Effector memory CD8-positive, alpha-beta T cell (primary cell): ENCODE data around the gene TIAM1.

Experiments
- ATAC-seq: fragments of 150-1000 bp; cut with Tn5 transposase; replicated peaks from 2 replicates; pipeline ENCODE4 v1.10.0; 2021; ENCODE audit warnings: mild to moderate bottlenecking, moderate library complexity
- DNase-seq, 3 experiments: peaks; one replicate each; pipeline ENCODE4 v3.0.0; 2021
- H3K27ac Mint-ChIP-seq, 2 donors: one replicate each; pipeline ENCODE4 v1.8.0; 2022; ENCODE audit warnings: mild to moderate bottlenecking in 2 of 2, mixed read lengths in 2 of 2, moderate library complexity in 2 of 2
- H3K27me3 Mint-ChIP-seq, 2 donors: one replicate each; pipeline ENCODE4 v1.8.0; 2022; ENCODE audit warnings: mixed read lengths in 2 of 2
- H3K36me3 Mint-ChIP-seq: one replicate; pipeline ENCODE4 v1.8.0; 2022; ENCODE audit warnings: mild to moderate bottlenecking, moderate library complexity, mixed read lengths; ENCODE audit not compliant: insufficient read depth
- H3K4me1 Mint-ChIP-seq, 2 donors: one replicate each; pipeline ENCODE4 v1.8.0; 2022; ENCODE audit warnings: low read depth in 2 of 2, mixed read lengths in 2 of 2
- H3K4me3 Mint-ChIP-seq, 2 donors: one replicate each; pipeline ENCODE4 v1.8.0; 2022; ENCODE audit warnings: mild to moderate bottlenecking in 2 of 2, mixed read lengths in 2 of 2, moderate library complexity in 2 of 2
- H3K9me3 Mint-ChIP-seq, 2 donors: one replicate each; pipeline ENCODE4 v1.8.0; 2022; ENCODE audit warnings: mixed read lengths in 2 of 2

The TIAM1 gene

GRCh38 chr21:31336739-31337040 lies 7.4 kb downstream of the TIAM1 start:
- DNase-seq (no peak), ATAC-seq (no peak)
- Mint-ChIP-seq H3K27me3 (peaks cover 13 to 16% of the 10 kb centered on the region in 2 donors), H3K9me3 (no peaks in the 10 kb centered on the region), H3K36me3 (peaks cover 9% of the 10 kb centered on the region), H3K27ac (no peak overlapping the region), H3K4me1 (peaks cover 0 to 22% of the 10 kb centered on the region in 2 donors), H3K4me3 (no peak overlapping the region)

GRCh38 chr21:31335957-31336738 lies 7.9 kb downstream of the TIAM1 start:
- DNase-seq = no peak

GRCh38 chr21:31334648-31335121 lies 9.4 kb downstream of the TIAM1 start:
- Mint-ChIP-seq H3K27me3 (peaks cover 5 to 12% of the 10 kb centered on the region in 2 donors), H3K4me1 (peaks cover 0 to 18% of the 10 kb centered on the region in 2 donors), H3K27ac (no peak overlapping the region), H3K36me3 (peaks cover 13% of the 10 kb centered on the region), H3K9me3 (no peaks in the 10 kb centered on the region), H3K4me3 (no peak overlapping the region)
- ATAC-seq = no peak
- DNase-seq = no peak

More at GRCh38 chr21:31335957-31336738, 7.9 kb downstream of the TIAM1 start:
- Mint-ChIP-seq H3K27ac (no peak overlapping the region), H3K4me3 (no peak overlapping the region), H3K27me3 (peaks cover 13 to 16% of the 10 kb centered on the region in 2 donors), H3K4me1 (peaks cover 0 to 24% of the 10 kb centered on the region in 2 donors), H3K36me3 (peaks cover 9% of the 10 kb centered on the region), H3K9me3 (no peaks in the 10 kb centered on the region)
- ATAC-seq = no peak

- H3K4me3 Mint-ChIP-seq = no peak overlapping the region
- DNase-seq = no peak
- peaks cover 13% of the 10 kb centered on the region for H3K36me3 Mint-ChIP-seq
- peaks cover 0 to 5% of the 10 kb centered on the region in 2 donors for H3K27me3 Mint-ChIP-seq
- peaks cover 0 to 14% of the 10 kb centered on the region in 2 donors for H3K4me1 Mint-ChIP-seq
- H3K9me3 Mint-ChIP-seq = peaks cover 0 to 2% of the 10 kb centered on the region in 2 donors
- ATAC-seq = peak; percentile 32
- no peak overlapping the region for H3K27ac Mint-ChIP-seq
These were observed 11.5 kb downstream of the TIAM1 start for GRCh38 chr21:31332525-31332924.

- Mint-ChIP-seq H3K9me3 (peaks cover 0 to 2% of the 10 kb centered on the region in 2 donors), H3K27ac (no peak overlapping the region), H3K4me3 (no peak overlapping the region), H3K36me3 (peaks cover 10% of the 10 kb centered on the region), H3K27me3 (peaks cover 0 to 5% of the 10 kb centered on the region in 2 donors), H3K4me1 (peaks cover 5 to 20% of the 10 kb centered on the region in 2 donors)
- no peak for ATAC-seq
- DNase-seq = no peak
These were observed 12.8 kb downstream of the TIAM1 start for GRCh38 chr21:31331231-31331630.

GRCh38 chr21:31330144-31330483 lies 13.9 kb downstream of the TIAM1 start:
- Mint-ChIP-seq H3K27me3 (peaks cover 0 to 5% of the 10 kb centered on the region in 2 donors), H3K4me3 (no peak overlapping the region), H3K36me3 (peaks cover 10% of the 10 kb centered on the region), H3K9me3 (peaks cover 0 to 2% of the 10 kb centered on the region in 2 donors), H3K27ac (no peak overlapping the region), H3K4me1 (peaks cover 5 to 26% of the 10 kb centered on the region in 2 donors)
- ATAC-seq (no peak), DNase-seq (no peak)

- peaks cover 10% of the 10 kb centered on the region for H3K36me3 Mint-ChIP-seq
- peaks cover 0 to 2% of the 10 kb centered on the region in 2 donors for H3K9me3 Mint-ChIP-seq
- DNase-seq (no peak), ATAC-seq (no peak)
- H3K27ac Mint-ChIP-seq = no peak overlapping the region
- H3K27me3 Mint-ChIP-seq = peaks cover 0 to 5% of the 10 kb centered on the region in 2 donors
- H3K4me3 Mint-ChIP-seq = no peak overlapping the region
- peaks cover 5 to 26% of the 10 kb centered on the region in 2 donors for H3K4me1 Mint-ChIP-seq
These were observed 14.5 kb downstream of the TIAM1 start for GRCh38 chr21:31329456-31330143.

GRCh38 chr21:31326522-31327242 lies 17.4 kb downstream of the TIAM1 start:
- DNase-seq = no peak

GRCh38 chr21:31318971-31319370 lies 25.1 kb downstream of the TIAM1 start:
- H3K9me3 Mint-ChIP-seq = no peaks in the 10 kb centered on the region
- no peaks in the 10 kb centered on the region for H3K27me3 Mint-ChIP-seq
- H3K36me3 Mint-ChIP-seq = peaks cover 9% of the 10 kb centered on the region
- H3K27ac Mint-ChIP-seq = peak overlapping the region in 1 of 2 donors; percentile 41
- ATAC-seq (no peak), DNase-seq (no peak)
- peaks cover 0 to 2% of the 10 kb centered on the region in 2 donors for H3K4me1 Mint-ChIP-seq
- no peak overlapping the region for H3K4me3 Mint-ChIP-seq

More at GRCh38 chr21:31326522-31327242, 17.4 kb downstream of the TIAM1 start:
- H3K27me3 Mint-ChIP-seq = no peaks in the 10 kb centered on the region
- ATAC-seq = peak; percentile 79
- peak overlapping the region; percentile 39 to 69 for H3K4me3 Mint-ChIP-seq
- H3K4me1 Mint-ChIP-seq = peaks cover 5 to 19% of the 10 kb centered on the region in 2 donors
- H3K36me3 Mint-ChIP-seq = peaks cover 7% of the 10 kb centered on the region
- H3K9me3 Mint-ChIP-seq = peaks cover 0 to 2% of the 10 kb centered on the region in 2 donors
- peak overlapping the region in 1 of 2 donors; percentile 83 for H3K27ac Mint-ChIP-seq

- H3K4me3 Mint-ChIP-seq = no peak overlapping the region
- peaks cover 9% of the 10 kb centered on the region for H3K36me3 Mint-ChIP-seq
- peaks cover 0 to 2% of the 10 kb centered on the region in 2 donors for H3K4me1 Mint-ChIP-seq
- DNase-seq = no peak
- no peak for ATAC-seq
- no peaks in the 10 kb centered on the region for H3K9me3 Mint-ChIP-seq
- H3K27ac Mint-ChIP-seq = peak overlapping the region in 1 of 2 donors; percentile 22
- no peaks in the 10 kb centered on the region for H3K27me3 Mint-ChIP-seq
These were observed 26.4 kb downstream of the TIAM1 start for GRCh38 chr21:31317688-31318087.

- Mint-ChIP-seq H3K4me3 (no peak overlapping the region), H3K36me3 (peaks cover 9% of the 10 kb centered on the region), H3K4me1 (peaks cover 0 to 2% of the 10 kb centered on the region in 2 donors), H3K27me3 (no peaks in the 10 kb centered on the region), H3K9me3 (no peaks in the 10 kb centered on the region), H3K27ac (no peak overlapping the region)
- DNase-seq (no peak), ATAC-seq (no peak)
These were observed 27.4 kb downstream of the TIAM1 start for GRCh38 chr21:31316488-31317169.

GRCh38 chr21:31316072-31316471 lies 28.0 kb downstream of the TIAM1 start:
- H3K4me3 Mint-ChIP-seq = no peak overlapping the region
- H3K36me3 Mint-ChIP-seq = peaks cover 9% of the 10 kb centered on the region
- ATAC-seq (no peak), DNase-seq (no peak)
- H3K4me1 Mint-ChIP-seq = peaks cover 0 to 2% of the 10 kb centered on the region in 2 donors
- H3K27me3 Mint-ChIP-seq = no peaks in the 10 kb centered on the region
- no peak overlapping the region for H3K27ac Mint-ChIP-seq
- H3K9me3 Mint-ChIP-seq = no peaks in the 10 kb centered on the region

- H3K4me3 Mint-ChIP-seq = no peak overlapping the region
- no peak overlapping the region for H3K27ac Mint-ChIP-seq
- DNase-seq (no peak), ATAC-seq (no peak)
- H3K9me3 Mint-ChIP-seq = no peaks in the 10 kb centered on the region
- no peaks in the 10 kb centered on the region for H3K27me3 Mint-ChIP-seq
- peaks cover 9% of the 10 kb centered on the region for H3K36me3 Mint-ChIP-seq
- H3K4me1 Mint-ChIP-seq = no peaks in the 10 kb centered on the region
These were observed 33.3 kb downstream of the TIAM1 start for GRCh38 chr21:31310750-31311149.
